Measurements from ENCODE around the gene MICALL1.

The MICALL1 gene

DNA sequence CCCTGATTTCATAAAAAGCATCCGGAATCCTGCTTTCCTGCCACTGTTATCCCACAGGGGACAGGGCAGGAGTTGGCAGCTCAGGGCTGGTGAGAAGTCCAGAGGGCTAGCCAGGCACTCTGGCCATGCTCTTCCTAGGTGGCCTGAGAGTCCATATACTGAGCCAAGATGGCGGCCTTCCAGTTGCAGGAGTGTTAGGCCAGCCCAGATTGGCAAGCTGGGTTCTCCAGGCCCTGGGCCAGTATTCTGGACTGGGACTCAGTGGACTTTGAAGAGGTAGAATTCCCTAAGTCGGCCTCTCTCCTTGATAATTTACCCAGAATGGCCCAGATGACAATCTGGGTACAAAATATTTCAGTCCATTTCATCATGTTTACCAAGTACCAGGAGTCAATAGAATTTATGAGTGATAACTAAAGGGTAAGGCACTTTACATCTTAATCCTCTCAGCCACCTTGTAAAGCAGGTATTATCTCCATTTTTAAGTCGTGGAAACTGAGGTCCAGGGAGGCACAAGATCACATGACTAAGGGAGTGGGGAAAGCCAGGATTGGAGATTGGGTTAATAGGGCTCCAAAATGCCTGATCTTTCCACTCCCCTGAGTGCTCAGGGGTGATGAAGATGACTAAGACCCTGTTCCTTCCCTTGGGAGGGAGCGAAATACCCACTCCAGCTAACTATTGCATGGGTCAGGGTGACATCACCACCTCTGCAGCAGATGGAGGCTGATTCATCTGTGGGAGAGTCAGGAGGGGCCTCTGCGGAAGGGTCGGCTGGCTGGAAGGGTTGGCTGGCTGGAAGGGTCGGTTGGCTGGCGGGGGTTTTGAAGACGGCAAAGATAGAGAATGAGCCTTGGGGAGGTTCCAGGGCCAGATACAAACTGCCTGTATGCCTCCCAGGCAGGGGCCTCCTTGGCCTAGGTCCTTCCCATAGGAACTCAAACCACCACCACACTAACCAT lies 1.2 kb upstream of the MICALL1 start:
- DNase-seq = no peak

DNA sequence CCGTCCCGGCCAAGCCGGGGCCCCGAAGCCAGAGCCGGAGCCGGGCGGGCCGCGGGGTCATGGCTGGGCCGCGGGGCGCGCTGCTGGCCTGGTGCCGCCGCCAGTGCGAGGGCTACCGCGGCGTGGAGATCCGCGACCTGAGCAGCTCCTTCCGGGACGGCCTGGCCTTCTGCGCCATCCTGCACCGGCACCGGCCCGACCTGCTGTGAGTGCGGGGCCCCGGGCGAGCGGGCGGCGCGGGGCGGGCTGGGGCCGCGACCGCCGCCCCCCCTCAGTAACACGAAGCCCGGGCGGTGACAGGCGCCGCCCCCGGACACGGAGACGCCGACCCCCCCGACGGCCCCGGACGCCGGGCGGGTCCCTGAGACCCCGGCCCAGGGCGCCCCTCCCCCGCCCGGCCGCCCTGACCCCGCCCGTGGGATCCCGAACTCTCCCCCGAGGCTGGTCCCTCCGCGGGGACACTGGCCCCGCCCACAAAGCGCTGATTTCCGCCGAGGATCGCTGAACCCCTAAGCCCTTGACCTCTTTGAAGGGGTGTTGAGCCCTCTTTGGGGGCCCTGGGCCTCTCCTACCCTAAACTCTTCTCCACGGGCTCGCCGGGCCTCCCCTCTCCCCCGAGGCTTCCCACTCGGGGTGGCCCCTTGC lies 389 bp downstream of the MICALL1 start:
- DNase-seq = peak; percentile 26

DNA sequence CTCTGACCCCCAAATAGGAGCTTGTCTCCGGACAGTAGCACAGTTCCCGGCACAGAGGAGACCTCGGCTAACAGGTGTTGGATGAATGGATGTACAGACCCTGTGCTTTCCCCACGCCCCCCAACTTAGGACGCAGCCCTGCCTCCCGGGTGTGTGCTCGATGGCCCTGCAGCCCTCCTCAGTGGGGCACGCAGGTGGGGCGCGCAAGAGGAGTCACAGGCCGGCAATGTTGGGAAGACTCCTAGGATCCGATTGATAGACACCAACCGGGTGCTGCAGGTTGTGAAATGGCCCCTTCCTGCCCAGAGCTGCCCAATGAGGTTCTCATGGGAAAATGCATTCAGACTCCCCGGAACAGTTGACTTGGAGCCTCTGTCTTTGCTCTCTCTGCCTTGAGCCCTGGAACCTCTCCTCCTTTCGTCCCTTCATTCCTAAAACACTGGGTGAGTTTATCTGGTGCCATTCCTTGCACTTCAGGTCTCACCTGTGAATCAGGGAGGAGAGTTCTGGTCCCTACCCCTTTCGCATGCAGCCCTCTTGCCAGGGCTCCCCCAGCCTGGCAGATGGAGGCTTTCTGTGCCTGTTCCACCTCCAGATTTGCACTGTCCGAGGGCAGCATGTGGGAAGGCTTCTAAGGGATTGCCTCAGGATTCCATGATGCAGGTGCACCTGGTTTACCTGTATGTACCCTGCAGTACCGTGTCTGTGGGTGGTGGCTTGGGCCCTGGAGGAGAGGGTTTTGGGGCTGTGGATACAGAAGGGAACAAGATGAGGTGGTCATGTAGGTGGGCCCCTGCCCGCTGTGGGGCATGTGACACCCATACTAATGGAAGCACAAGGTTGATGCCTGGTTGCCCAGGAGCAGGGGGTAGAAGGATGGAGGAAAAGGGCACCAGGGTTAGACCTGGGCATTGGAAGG lies 1.2 kb downstream of the MICALL1 start:
- no peak for DNase-seq

DNA sequence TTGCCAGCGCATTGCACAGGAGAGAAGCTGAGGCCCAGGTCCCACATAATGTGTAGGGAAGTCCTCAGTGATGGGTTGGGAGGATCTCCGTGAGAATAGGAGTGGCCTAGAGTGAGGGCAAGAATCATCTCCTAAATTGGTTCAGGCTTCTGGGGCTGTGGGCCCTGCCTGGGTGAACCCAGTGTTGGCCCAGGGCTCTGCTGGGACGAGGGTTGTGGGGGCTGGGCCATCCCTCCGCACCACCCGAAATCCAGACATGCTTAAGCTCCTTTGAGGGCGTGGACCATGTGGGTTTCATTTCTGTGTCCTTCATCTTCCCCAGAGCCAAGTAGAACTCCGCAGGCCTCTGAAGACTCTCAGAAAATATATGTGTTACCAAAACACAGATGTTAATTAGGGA lies 3.7 kb downstream of the MICALL1 start:
- DNase-seq = no peak

DNA sequence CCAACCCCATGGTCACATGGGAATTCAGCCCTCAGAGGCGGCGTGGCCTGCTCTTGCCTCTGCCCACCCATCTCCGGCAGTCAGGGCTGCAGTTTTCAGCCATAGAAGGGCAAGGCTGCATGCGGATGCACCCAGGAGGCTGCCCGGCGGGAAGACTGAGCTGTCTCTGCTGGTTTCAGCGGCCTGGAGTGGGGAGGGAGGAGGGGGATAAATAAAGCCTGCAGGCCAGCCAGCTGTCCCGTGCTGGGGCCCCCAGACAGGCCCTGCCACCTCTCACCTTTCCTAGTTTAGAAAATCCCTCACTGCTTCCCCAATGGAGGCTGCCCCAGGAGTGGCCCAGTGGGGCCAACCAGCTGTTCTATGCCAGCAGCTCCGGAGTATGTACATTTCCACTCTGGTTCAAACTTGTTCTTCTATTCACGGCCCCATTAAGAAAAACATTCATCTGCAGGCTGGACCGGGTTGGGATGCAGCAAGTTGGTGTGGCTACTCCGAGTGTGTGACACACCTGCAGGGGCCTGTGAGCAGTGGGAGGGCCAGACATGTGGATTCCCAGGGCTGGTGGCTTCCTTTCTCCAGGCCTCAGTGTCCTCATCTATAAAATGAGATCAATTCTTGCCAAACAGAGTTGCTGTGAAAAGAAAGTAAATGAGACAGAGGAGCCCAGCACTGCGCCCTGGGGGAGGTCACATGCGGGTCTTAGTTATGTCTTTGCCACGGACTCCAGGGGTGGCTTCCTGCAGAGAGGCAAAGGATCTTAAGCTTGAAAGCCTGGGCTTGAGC lies 5.0 kb downstream of the MICALL1 start:
- DNase-seq = no peak

DNA sequence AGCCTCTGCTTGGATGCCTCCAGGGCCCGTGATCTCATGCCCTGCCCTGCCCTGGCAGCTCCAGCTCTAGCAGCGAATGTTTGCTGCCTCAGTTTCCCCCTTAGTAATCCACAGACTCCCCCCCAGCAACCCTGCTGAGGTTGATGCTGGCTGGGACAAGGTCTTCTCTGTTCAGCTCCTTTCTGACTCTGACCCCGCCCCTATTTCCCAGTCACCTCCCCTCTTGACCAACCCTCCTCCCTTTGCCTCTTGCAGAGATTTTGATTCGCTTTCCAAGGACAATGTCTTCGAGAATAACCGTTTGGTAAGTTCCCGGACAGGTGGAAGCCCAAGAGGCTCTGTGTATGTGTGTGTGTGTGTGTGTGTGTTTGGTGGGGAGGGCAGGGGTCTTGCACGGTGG lies 5.6 kb downstream of the MICALL1 start:
- DNase-seq = no peak

DNA sequence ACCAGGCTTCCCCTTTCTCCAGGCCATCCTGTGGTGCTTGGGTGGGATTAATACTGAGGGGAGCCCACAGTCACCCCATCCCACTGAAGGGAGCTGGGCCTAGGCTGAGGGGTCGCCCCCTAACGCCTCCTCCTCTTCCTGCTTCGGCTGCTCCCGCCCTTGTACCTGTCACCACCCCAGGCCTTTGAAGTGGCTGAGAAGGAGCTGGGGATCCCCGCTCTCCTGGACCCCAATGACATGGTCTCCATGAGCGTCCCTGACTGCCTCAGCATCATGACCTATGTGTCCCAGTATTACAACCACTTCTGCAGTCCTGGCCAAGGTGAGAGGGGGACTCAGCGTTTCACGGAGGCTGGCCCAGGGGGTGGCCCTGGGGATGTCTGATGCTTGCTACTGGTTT lies 6.1 kb downstream of the MICALL1 start:
- no peak for DNase-seq

DNA sequence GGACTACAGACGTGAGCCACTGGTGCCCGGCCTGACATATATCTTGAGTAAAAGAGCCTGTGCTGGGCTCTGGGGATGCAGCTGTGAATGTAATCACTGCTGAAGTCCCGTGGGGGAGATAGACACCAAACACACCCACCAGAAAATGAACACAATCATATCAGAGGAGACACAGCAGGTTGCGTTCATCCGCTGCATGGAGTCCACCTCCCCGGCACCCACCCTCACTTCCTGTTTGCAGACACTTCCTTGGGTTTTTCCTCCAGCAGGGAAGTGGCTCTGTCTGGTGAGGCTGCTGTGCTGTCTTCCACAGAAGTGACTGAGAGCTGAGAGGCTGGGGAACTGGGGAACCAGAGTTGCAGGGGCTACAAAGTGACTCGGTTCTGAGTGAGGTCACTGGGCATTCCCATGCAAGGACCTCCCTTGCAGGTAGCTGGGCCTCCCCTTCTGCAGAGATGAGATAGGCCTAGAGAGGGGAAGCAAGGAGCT lies 7.2 kb downstream of the MICALL1 start:
- no peak for DNase-seq

DNA sequence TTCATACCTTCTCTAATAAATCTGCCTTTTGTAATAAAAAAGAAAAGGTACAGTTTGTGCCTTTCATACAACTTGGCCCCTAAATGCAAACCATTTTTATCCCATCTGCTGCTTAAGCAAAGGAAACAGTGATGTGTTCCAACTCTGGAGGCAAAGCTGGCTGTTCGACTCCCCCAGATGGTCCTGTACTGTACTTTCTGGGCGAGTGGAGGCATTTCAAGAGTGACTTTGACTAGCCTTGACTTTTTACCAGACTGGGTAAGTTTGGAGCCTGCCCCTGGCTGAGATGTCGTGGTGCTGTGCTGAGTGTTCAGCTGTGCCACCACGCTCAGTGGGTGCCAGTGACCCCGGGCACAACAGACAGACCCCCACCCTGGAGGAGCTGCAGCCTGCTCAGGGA lies 10.2 kb downstream of the MICALL1 start:
- no peak for DNase-seq

DNA sequence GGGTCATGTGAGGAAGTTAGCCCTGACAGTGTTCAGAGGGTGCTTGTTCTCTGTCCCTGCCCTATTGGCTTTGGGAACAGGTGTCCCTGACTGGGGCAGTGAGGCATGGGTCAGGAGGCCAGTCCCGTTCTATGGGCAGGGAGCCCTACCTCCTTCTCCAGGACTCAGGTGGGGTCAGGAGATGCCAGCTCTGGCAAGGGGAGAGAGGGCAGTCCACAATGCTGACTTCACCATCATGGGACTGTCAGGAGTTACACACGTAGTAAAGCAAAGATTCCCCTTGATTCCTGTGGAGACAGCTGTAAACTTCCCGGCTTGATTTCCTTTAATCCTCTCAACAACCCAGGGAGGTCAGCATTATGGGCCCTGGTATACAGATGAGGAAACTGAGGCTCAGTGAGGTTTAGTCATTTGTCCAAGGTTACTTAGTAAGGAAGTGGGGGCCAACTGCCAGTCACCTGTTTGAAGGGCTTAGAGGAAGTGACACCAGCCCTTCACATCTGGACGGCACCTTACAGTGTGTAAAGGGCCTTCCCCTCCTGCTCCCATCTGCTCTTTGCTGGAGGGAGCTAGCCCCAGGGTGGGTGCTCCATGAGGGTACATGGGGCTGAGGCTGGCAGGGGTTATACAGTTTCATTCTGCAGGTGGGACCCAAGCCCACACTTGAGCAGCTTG lies 11.9 kb downstream of the MICALL1 start:
- no peak for DNase-seq

DNA sequence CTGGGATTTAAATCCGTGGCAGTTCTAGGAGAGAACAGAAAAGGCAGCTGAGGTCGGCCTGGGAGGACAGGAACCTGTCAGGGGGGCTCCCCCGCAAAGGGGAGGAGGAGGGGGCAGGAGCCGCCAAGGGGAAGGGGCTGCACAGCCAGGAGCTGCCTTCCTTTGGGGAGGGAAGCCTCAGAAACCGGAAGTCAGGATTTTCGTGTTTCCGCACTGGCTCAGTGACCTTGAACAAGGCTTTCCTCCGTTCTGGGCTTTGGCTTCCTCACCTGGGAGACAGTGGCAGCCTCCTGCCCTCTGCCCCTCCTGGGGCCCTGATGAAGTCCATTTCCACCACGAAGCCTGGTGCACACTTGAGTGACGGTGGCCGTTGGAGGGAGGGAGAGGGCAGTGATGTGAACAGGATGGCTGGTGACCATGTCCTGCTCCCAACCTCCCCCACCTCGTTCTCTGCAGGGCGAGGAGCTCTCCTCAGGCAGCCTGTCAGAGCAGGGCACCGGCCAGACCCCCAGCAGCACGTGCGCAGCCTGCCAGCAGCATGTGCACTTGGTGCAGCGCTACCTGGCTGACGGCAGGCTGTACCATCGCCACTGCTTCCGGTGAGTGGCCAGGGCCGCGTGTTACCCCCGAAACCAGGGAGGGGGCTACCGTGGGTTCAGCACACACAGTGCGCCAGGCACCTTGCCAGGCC lies 12.6 kb downstream of the MICALL1 start:
- no peak for DNase-seq

DNA sequence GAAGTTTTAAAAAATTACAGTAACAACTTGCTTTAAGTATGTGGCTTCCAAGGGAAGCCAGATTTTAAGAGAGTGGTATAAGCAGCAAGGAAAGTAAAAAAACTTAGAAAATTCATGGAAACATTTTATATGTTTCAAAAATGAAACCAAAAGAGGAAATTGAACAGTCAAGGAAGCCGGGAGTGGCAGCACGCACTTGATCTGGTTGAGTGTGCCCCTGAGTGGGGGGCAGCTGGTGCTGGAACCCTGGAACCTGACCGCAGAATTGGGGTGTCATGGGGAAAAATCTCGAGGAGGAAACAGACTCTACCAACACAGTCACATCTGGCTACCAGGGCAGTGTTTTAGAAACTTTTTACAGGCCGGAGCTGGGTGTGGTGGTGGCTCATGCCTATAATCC lies 14.0 kb downstream of the MICALL1 start:
- DNase-seq = no peak

DNA sequence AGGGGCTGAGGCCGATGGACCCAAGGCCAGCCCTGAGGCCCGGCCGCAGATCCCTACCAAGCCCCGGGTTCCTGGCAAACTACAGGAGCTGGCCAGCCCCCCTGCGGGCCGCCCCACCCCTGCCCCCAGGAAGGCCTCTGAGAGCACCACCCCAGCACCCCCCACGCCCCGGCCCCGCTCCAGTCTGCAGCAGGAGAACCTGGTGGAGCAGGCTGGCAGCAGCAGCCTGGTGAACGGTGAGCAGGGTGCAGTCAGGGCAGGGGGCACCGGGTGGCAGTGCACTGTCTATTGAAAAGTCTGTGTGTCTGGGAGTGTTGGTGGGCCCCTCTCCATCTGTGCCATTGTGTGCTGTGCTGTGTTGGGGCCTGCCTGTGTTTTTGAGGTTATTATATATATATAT lies 16.1 kb downstream of the MICALL1 start:
- no peak for DNase-seq

DNA sequence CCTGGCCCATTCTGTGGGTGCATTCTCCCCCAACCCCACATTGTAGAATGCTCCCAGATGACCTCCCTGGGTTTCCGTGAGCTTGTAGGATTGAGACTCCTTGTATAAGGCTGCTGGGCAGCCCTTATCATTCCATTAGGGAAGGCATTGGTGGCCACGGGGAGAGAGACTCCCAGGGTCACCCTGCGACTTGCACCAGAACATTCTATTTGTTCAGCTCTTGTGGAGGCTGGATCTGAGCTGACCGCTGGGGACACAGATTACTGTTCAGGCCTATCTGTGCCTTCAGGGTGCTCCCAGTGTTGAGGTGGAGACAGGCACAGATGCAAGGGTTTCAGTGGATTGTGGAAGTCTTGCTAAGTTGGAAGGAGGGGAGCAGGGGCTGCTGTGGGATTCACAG lies 17.8 kb downstream of the MICALL1 start:
- DNase-seq = no peak

DNA sequence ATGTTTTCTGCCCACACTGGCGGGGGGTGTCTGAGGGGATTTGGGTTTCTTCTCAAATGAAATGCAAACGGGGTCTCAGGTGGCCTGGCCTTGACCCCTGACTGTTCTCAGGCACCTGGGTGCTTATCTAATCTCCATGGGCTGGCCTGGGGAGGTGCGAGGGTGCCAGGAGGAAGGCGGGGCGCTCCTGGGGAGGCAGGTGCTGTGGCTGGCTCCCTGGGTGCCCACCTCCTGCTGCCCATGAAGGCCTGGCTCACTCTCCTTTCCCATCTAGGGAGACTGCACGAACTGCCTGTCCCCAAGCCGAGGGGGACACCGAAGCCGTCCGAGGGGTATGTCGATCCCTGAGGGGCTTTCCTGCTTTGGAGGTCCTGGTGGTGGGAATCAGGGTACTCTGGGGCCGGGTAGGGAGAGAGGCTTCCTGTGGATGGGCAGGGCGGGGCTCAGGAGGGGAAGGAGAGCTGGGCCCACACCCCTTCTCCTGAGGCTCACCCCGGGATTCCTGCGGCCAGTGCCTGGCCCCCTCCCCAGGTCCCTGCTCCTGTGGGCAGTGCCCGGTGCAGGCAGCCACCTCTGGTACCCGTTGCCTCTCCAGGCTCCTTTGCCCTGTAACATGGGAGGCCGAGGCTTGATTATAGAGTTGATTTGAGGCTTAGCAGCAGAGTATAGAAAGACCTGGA lies 18.4 kb downstream of the MICALL1 start:
- no peak for DNase-seq

DNA sequence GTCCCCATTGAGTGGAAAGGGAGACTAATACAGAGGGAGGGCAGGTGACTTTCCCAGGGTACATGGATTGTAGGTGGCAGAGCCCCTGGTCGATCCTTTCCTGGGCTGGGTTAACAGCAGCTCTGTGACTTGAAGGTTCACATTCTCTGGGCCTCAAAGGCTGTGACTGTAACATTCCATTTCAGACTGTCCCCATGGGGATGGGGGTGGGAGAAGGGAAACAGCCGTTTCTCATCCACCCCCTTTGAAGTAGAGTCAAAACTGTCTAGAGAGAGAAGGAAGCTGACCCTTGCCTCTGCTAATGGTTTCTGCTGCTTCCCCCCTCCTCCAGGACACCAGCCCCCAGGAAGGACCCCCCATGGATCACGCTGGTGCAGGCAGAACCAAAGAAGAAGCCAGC lies 19.2 kb downstream of the MICALL1 start:
- DNase-seq = no peak

DNA sequence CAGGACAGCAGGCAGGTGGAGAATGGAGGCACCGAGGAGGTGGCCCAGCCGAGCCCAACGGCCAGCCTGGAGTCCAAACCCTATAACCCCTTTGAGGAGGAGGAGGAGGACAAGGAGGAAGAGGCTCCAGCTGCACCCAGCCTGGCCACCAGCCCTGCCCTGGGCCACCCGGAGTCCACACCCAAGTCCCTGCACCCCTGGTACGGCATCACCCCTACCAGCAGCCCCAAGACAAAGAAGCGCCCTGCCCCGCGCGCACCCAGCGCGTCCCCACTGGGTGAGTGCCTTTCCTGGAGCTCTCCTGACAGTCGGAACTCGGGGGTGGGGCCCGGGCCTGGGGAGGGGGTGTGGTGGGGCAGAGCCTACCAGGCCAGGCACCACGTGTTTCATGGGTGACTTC lies 19.7 kb downstream of the MICALL1 start:
- DNase-seq = no peak

DNA sequence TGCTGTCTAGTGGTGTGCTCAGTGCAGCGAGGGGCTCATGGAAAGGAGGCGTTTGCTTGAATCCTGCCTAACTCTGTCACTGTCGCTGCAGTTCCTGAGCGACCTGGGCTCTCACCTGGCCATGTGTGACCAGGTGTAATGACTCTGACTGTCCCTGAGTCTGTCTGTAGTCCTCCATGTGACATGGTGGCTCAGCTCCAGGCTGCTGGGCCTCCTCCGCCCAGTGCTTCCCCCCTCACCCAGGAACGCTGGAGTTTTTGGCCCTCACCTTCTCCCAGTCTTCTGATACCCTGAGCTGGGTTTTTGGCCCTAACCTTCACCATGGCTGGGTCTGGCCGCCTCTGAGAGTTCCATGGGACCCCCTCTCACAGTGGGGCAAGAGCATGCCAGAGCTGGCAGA lies 20.3 kb downstream of the MICALL1 start:
- DNase-seq = no peak

DNA sequence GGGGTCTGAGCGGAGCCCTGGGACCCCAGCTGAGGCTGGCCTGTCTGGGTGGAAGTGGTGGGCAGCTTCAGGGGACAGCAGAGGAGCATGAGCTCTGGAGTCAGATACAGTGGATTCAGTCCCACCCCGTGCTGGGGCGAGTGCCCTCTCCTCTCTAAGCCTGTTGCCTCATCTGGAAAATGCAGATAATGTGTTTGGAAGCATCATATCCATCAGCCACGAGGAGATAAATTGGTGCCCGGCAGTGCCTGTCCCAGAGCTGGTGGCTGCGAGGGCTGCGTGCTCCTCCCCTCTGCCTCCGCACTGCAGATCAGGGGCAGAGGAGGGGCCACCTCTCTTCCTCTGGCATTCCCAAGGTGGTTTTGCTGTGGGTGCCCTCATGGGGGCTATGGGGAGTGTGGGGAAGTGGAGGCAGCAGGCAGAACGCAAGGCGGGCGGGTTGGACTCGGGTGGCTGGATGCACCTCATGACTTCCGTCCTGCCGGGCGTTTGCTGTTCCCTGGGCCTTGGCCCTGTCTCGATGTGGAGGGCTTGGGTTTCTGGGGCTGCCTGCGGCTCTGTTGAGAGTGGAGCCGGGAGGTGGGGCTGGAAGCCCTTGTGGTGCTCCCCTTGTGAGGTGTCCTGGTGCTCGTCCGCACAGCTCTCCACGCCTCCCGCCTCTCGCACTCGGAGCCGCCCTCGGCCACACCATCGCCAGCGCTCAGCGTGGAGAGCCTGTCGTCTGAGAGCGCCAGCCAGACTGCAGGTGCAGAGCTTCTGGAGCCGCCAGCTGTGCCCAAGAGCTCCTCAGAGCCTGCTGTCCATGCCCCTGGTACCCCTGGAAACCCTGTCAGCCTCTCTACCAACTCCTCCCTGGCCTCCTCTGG lies 20.9 kb downstream of the MICALL1 start:
- DNase-seq = no peak

DNA sequence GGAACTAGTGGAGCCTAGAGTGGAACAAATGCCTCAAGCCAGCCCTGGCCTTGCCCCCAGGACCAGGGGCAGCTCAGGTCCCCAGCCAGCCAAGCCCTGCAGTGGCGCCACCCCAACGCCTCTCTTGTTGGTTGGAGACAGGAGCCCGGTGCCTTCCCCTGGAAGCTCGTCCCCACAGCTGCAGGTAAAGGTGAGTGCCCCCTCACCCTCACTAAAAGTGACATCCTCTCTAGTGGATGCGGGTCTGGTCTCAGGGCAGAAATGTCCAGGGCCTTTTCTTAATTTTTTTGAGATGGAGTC lies 21.5 kb downstream of the MICALL1 start:
- no peak for DNase-seq
